ENCODE results near the gene PLB1.
"Not testable (repeated sequence)": the region's sequence is repeated elsewhere in the genome, so short reads cannot be mapped to it uniquely, and the experiment has no call there.

The PLB1 gene

DNA sequence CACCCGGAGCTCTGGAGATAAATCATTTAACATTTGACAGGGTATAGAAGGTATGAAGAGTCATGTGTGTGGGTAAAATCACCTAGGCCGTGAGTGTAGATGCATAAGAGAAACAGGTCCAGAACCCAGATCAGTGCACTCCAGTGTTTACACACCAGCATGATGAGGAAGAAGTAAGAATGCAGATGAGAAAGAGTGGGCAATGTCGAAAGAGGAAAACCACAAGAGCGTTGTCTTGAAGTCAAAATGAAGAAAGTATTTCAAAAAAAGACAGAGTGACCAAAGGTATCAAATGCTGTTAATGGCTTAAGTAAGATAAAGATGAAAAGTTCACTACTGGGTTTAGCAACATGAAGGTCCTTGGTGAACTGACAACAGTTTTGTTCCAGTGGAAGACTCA is 32.0 kb upstream of the PLB1 start:
- FAIRE-seq: no peak
- no peak for DNase-seq (ENCODE audit: insufficient read length, low spot score)

DNA sequence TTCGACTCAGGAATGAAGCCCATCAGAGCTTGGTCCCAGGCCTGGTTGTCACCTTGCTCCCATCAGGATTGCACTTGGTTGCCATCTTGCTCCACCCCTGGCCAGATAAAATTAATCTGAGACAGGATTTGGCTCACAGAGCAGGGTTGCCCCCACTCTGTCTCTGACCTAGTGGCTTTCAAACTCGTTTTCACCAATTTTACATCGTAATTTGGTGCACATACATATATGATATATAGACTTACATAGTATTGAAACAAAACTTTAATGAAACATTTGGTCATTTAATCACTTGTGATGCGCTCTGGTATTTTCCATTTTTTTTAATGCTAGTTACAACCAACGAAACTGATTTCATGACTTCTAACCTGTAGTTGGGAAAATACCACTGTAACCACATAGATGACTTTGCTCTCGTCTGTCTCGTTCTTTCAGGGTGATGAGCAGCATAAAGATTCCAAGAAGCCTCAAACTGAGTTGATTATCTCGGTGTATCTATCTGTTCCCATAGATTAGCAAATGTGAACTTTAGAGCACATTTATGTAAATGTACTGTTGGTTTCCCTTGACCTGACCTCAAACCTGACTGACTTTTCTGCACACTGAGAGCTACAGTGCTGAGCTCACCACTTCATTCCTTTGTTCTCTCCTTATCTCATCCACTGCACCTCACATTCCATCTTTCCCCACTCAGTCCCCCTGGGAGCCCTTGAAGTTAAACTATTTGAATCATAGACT is 30.5 kb upstream of the PLB1 start:
- FAIRE-seq: no peak
- DNase-seq (ENCODE audit: insufficient read length, low spot score): no peak

GRCh38 chr2:28469304-28469703 is 26.6 kb upstream of the PLB1 start:
- FAIRE-seq: no peak

GRCh38 chr2:28469947-28470535 is 25.8 kb upstream of the PLB1 start:
- DNase-seq (ENCODE audit: insufficient read length, low spot score) (no peak), FAIRE-seq (no peak)

More at GRCh38 chr2:28469304-28469703, 26.6 kb upstream of the PLB1 start:
- no peak for DNase-seq (ENCODE audit: insufficient read length, low spot score)

DNA sequence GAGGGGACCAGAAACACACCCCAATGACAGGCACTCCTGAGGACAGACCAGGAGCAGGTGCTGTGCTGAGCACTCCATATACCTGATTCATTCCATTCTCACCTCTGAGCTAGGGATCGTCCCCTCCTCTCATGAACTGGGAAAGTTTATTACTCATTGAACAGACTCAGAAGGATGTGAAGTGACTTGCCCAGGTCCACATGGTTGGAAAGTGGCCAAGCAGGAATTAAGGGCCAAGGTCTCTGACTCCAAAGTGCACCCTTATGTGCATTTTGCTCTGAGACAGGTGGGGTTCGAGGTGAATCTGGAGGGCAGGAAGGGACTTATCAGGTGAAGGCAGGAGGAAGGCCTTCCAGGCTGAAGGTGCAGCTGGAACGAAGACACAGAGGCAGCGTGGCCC is 25.1 kb upstream of the PLB1 start:
- DNase-seq (ENCODE audit: insufficient read length, low spot score) (no peak), FAIRE-seq (no peak)

DNA sequence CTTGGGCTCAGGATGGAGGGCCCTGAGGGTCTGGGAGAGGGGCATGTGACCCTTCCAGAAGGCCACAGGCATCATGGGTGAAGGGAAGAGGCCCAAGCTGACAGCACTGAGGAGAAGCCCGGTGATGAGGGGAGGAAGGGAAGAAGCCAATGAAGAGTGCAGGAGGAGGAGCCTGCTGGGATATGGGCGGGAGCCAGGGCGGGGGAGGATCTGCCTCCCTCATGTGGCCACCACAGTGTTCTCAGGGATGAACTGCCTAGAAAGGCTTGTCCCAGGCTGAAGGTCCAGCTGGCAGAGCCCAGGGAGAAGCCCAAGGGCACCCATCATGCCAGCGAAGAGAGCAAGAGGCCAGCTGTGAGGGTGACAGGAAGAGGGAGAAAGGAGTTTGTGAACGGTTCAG is 24.6 kb upstream of the PLB1 start:
- DNase-seq (ENCODE audit: insufficient read length, low spot score) (no peak), FAIRE-seq (no peak)

DNA sequence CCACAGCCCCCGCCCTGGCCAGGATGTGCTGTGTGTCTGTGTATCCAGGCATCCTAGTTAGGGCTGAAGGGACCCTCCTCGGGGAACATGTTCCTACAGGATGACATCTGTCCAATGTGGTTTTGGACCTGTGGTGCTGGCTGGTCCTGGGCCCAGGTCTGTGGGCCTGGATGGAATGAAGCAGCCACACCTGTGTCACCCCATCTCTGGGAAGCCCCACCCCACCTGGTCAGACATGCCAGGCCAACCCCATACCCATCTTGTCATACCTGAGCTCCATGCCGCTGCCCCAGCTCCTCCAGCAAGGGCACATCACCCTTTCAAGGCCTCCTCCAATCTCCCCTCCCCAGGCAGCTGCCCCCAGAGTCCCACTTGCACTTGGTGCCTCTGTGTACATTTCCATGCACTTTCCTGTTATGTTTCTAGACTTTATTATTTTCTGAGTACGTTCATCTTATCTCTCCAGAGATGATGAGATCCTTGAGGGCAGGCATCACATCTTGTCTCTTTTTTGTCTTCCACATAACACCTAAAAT is 24.1 kb upstream of the PLB1 start:
- no peak for FAIRE-seq
- DNase-seq (ENCODE audit: insufficient read length, low spot score): no peak

GRCh38 chr2:28472641-28473040 is 23.2 kb upstream of the PLB1 start:
- not testable (repeated sequence) for FAIRE-seq; DNase-seq (ENCODE audit: insufficient read length, low spot score)

- FAIRE-seq: no peak
- no peak for DNase-seq (ENCODE audit: insufficient read length, low spot score)
These were observed 20.7 kb upstream of the PLB1 start for GRCh38 chr2:28475088-28475595.

DNA sequence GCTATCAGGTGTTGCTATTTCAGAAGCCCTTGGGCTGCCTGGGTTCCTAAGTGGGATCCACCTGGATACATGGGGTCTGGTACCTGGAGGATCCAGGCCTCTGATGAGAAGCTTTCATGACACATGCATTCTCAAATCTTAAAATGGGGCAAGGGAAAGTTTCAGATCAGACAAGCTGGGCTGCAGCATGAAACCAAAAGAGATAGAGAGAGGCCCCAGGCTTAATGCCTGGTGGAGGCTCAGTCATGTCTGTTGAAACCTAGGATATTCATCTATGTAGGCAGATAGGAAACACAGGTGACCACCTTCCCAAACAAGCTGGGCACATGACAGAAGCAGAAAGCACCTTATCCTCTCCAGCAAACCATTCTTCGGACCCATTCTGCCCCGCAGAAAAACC is 18.8 kb upstream of the PLB1 start:
- FAIRE-seq: no peak
- DNase-seq (ENCODE audit: insufficient read length, low spot score): no peak

- DNase-seq (ENCODE audit: insufficient read length, low spot score) (no peak), FAIRE-seq (no peak)
These were observed 18.2 kb upstream of the PLB1 start for GRCh38 chr2:28477645-28478044.

DNA sequence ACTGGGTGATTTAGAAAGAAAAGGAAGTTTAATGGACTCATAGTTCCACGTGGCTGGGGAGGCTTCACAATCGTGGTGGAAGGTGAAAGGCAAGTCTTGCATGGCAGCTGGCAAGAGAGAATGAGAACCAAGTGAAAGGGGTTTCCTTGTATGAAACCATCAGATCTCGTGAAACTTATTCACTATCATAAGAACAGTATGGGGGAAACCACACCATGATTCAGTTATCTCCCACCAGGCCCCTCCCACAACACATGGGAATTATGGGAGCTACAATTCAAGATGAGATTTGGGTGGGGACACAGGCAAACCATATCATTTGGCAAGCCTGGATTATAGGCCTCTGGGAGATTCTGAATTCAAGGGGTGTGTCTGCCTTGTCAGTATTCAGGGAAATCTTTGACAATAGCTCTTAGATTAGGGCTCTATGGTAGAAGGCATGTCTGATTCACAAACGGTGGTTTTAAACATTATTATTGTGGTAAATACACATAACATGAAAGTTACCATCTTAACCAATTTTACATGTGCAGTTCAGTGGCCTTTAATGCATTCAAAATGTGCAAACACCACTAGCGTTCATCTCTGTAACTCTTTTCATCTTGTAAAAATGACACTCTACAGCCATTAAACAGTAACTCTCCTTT is 15.3 kb upstream of the PLB1 start:
- no peak for FAIRE-seq

GRCh38 chr2:28481905-28482304 is 14.0 kb upstream of the PLB1 start:
- FAIRE-seq: no peak
- no peak for DNase-seq (ENCODE audit: insufficient read length, low spot score)

More for the DNA sequence above, 15.3 kb upstream of the PLB1 start:
- no peak for DNase-seq (ENCODE audit: insufficient read length, low spot score)

DNA sequence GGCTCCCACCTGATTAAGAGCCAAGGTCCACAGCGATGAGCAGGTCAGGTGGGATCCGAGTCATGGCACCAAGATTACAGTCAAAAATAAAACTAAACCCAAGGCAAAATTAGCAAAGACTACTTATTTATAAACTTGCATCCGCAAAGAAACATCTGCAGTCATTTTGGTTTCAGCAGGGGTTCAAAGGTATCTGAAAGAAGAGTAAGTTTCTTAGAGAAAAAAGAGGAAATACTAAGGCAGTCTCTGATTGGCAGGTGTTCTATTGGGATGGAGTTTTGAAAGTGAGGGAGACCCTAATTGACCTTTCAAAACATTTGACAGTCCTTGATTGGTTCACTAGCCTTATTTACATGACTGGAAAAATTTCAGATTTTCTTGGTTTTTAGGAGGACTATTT is 11.0 kb upstream of the PLB1 start:
- no peak for FAIRE-seq

GRCh38 chr2:28486526-28486925 is 9.3 kb upstream of the PLB1 start:
- DNase-seq (ENCODE audit: insufficient read length, low spot score) (no peak), FAIRE-seq (no peak)

More for the DNA sequence above, 11.0 kb upstream of the PLB1 start:
- DNase-seq (ENCODE audit: insufficient read length, low spot score): no peak

DNA sequence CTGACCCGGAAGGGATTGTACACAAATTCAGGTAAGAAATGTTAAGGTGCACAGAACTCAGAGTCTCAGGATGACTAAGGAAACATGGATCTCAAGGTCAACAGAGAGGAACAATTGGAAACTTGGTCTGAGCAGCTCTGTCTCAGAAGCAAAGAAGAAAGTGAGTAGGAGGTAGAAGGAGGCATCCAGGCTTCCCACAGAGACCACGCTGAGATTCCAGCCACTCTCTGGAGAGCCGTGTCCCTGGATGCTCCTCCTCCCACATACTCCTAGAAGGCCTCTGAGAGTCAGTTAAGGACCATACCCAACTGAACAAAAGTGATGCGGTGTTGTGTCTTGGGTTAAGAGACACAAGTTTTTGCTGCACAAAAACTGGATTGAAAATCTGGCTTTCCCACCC is 8.6 kb upstream of the PLB1 start:
- FAIRE-seq (no peak), DNase-seq (ENCODE audit: insufficient read length, low spot score) (no peak)

GRCh38 chr2:28488083-28488830 is 7.6 kb upstream of the PLB1 start:
- no peak for DNase-seq (ENCODE audit: insufficient read length, low spot score)
- FAIRE-seq: no peak

GRCh38 chr2:28488858-28489575 is 6.8 kb upstream of the PLB1 start:
- DNase-seq (ENCODE audit: insufficient read length, low spot score) (no peak), FAIRE-seq (no peak)

DNA sequence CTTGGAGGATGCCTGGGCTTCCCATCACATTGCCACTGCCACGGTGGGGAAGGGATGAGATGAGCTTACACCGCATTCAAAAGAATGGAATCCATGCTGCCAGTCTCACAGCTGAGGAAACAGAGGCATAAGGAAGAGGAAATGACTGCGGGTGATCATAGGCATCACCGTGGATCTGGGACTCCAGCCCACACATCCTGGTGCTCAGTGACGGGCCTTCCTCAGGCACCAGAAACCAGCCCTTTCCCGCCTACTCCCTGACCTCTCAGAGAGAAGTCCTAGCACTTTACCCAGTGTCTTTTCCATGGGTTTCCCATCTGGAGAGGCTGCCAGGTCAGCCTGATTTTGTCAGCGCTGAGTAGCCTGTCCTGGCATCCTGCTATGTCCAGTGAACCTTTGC is 5.3 kb upstream of the PLB1 start:
- no peak for FAIRE-seq

DNA sequence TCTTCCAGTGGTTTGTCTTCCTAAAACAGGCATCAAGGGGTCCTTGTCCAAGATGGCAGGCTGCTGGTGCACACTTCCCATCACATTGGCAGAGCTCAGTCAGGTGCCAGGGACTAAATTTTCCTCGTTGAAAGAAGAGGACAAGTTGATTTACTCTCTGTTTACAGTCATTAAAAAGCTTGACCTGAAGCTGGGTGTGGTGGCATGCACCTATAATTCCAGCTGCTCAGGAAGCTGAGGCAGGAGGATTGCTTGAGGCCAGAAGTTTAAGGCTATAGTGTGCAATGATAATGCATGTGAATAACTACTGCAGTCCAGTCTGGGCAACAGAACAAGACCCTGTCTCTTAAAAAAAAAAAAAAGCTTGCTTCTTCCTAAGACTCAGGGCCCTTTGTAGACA is 3.6 kb upstream of the PLB1 start:
- no peak for FAIRE-seq
- DNase-seq (ENCODE audit: insufficient read length, low spot score): no peak

More for the DNA sequence above, 5.3 kb upstream of the PLB1 start:
- DNase-seq (ENCODE audit: insufficient read length, low spot score): no peak
